Measurements from ENCODE around the gene KCNQ5.

Gene KCNQ5

DNA sequence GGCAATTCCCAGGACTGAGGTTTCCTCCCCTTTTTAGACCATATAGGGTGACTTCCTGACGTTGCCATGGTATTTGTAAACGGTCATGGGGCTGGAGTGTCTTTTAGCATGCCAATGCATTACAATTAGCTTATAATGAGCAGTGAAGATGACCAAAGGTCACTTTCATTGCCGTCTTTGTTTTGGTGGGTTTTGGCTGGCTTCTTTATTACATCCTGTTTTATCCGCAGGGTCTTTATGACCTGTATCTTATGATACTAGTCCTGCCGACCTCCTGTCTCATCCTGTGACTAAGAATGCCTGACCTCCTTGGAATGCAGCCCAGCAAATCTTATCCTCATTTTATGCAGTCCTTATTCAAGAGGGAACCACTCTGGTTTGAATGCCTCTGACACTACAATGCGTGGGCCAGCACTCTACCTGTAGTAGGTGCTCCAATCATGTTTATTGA, 190.1 kb downstream of the KCNQ5 start:
- no peaks in the 10 kb centered on the region for H4K20me1 ChIP-seq (ENCODE audit: insufficient read depth, low read length)
- no peak overlapping the region for H2AFZ ChIP-seq (ENCODE audit: low read length)
- TF ChIP-seq EZH2 (IDR thresholded peaks at IDR 0.05; ENCODE audit: borderline replicate concordance, low read length) (no peak), CTCF (IDR thresholded peaks at IDR 0.05; ENCODE audit: low read length) (no peak)
- H3K4me1 ChIP-seq (ENCODE audit: insufficient read depth, low read length, severe bottlenecking), result no peaks in the 10 kb centered on the region
- no peaks in the 10 kb centered on the region for H3F3A ChIP-seq (ENCODE audit: insufficient read depth, low read length)
- no peaks in the 10 kb centered on the region for H3K9me2 ChIP-seq (ENCODE audit: low read depth, low read length)
- no peaks in the 10 kb centered on the region for H3K79me2 ChIP-seq (ENCODE audit: insufficient read depth, low read length)
- H3K4me2 ChIP-seq (ENCODE audit: low read length), result no peak overlapping the region
- no peaks in the 10 kb centered on the region for H3K27me3 ChIP-seq (ENCODE audit: insufficient read depth, low read length)
- no peaks in the 10 kb centered on the region for H3K36me3 ChIP-seq (ENCODE audit: insufficient read depth, low read length)
- H3K4me3 ChIP-seq (ENCODE audit: low read depth, low read length, poor library complexity, severe bottlenecking), result no peak overlapping the region
- no peak overlapping the region for H3K9ac ChIP-seq (ENCODE audit: low read length)
- no peaks in the 10 kb centered on the region for H3K9me3 ChIP-seq (ENCODE audit: low read length)
- H3K27ac ChIP-seq (ENCODE audit: low read depth, low read length, poor library complexity, severe bottlenecking), result no peak overlapping the region

DNA sequence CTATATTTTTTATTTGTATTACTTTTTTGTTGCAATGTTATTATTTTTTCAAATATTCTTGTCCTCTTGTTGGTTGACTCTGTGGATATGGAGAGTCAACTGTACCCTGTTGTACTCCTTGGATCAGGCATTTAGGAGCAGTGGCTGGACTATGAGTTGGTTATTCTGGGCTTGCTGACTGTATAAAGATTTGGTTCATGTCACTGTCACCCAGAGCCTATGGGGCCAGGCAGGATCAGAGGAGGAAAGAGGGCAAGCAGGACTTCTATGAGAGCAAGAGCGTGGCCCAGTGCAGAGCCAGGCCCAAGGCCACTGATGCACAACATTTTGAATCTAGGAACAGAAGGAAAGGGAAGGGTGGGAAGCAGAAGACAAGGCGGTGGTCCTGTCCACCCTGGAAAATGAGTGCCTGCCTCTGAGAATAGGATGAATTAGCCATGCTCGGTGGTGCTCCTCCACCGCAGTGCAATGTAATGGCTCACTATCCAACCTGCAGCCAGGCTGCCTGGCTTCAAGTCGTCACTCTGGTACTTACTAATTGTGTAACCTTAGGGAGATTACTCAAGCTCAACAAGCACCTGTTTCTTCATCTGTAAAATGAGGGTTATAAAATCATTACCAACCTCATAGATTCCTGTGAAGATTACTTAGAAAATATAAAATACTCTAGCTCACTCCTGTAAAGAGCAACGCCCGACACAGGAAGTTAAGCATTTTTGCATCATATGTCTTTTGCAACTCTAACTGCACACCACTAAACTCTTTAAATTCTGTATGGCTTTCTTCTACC, 192.1 kb downstream of the KCNQ5 start:
- Histone ChIP-seq H3K4me1 (ENCODE audit: insufficient read depth, low read length, severe bottlenecking) (no peaks in the 10 kb centered on the region), H3K36me3 (ENCODE audit: insufficient read depth, low read length) (no peaks in the 10 kb centered on the region), H3K9ac (ENCODE audit: low read length) (no peak overlapping the region), H3K27ac (ENCODE audit: low read depth, low read length, poor library complexity, severe bottlenecking) (no peak overlapping the region), H3K79me2 (ENCODE audit: insufficient read depth, low read length) (no peaks in the 10 kb centered on the region), H3K4me3 (ENCODE audit: low read depth, low read length, poor library complexity, severe bottlenecking) (no peak overlapping the region), H3F3A (ENCODE audit: insufficient read depth, low read length) (no peaks in the 10 kb centered on the region), H4K20me1 (ENCODE audit: insufficient read depth, low read length) (no peaks in the 10 kb centered on the region), H3K4me2 (ENCODE audit: low read length) (no peak overlapping the region), H2AFZ (ENCODE audit: low read length) (no peak overlapping the region), H3K27me3 (ENCODE audit: insufficient read depth, low read length) (no peaks in the 10 kb centered on the region), H3K9me3 (ENCODE audit: low read length) (no peaks in the 10 kb centered on the region), H3K9me2 (ENCODE audit: low read depth, low read length) (no peaks in the 10 kb centered on the region)
- TF ChIP-seq EZH2 (IDR thresholded peaks at IDR 0.05; ENCODE audit: borderline replicate concordance, low read length), result no peak

DNA sequence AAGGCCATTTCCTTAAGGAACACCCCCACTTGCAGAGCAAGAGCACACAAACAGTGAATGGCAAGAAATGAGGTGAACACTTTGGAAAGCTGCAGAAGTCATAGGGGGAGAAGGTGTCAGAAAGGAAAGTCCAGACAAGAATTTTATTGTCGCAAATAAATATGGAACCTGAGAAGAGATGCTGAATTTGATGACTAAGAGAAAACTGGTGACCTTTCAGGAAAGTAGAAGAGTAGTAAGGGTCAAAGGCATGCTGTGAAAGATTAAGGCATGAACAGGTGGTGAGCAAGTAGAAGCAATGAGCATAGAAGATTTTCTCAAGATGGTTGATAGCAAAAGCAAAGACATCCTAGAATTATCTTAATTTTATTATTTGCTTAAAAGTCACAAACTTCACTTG, 194.2 kb downstream of the KCNQ5 start:
- Histone ChIP-seq H3K9ac (ENCODE audit: low read length) (no peak overlapping the region), H3K4me3 (ENCODE audit: low read depth, low read length, poor library complexity, severe bottlenecking) (no peak overlapping the region), H3F3A (ENCODE audit: insufficient read depth, low read length) (no peaks in the 10 kb centered on the region), H3K27me3 (ENCODE audit: insufficient read depth, low read length) (no peaks in the 10 kb centered on the region), H3K27ac (ENCODE audit: low read depth, low read length, poor library complexity, severe bottlenecking) (no peak overlapping the region), H3K4me2 (ENCODE audit: low read length) (no peak overlapping the region), H3K9me3 (ENCODE audit: low read length) (no peaks in the 10 kb centered on the region), H3K9me2 (ENCODE audit: low read depth, low read length) (no peaks in the 10 kb centered on the region), H3K36me3 (ENCODE audit: insufficient read depth, low read length) (no peaks in the 10 kb centered on the region), H3K4me1 (ENCODE audit: insufficient read depth, low read length, severe bottlenecking) (peaks cover 13% of the 10 kb centered on the region), H3K79me2 (ENCODE audit: insufficient read depth, low read length) (no peaks in the 10 kb centered on the region), H4K20me1 (ENCODE audit: insufficient read depth, low read length) (no peaks in the 10 kb centered on the region), H2AFZ (ENCODE audit: low read length) (no peak overlapping the region)
- TF ChIP-seq CTCF (IDR thresholded peaks at IDR 0.05; ENCODE audit: low read length), result no peak
- no peak for TF ChIP-seq EZH2 (IDR thresholded peaks at IDR 0.05; ENCODE audit: borderline replicate concordance, low read length)

GRCh38 chr6:72817208-72817607, 195.3 kb downstream of the KCNQ5 start:
- TF ChIP-seq CTCF (IDR thresholded peaks at IDR 0.05; ENCODE audit: low read length) (no peak), EZH2 (IDR thresholded peaks at IDR 0.05; ENCODE audit: borderline replicate concordance, low read length) (no peak)
- H3K79me2 ChIP-seq (ENCODE audit: insufficient read depth, low read length), result no peaks in the 10 kb centered on the region
- no peaks in the 10 kb centered on the region for H3K27me3 ChIP-seq (ENCODE audit: insufficient read depth, low read length)
- no peak overlapping the region for H3K27ac ChIP-seq (ENCODE audit: low read depth, low read length, poor library complexity, severe bottlenecking)
- no peaks in the 10 kb centered on the region for H3K9me3 ChIP-seq (ENCODE audit: low read length)
- H3K9ac ChIP-seq (ENCODE audit: low read length), result no peak overlapping the region
- no peaks in the 10 kb centered on the region for H3K9me2 ChIP-seq (ENCODE audit: low read depth, low read length)
- H3K4me3 ChIP-seq (ENCODE audit: low read depth, low read length, poor library complexity, severe bottlenecking), result no peak overlapping the region
- H3F3A ChIP-seq (ENCODE audit: insufficient read depth, low read length), result no peaks in the 10 kb centered on the region
- no peaks in the 10 kb centered on the region for H3K36me3 ChIP-seq (ENCODE audit: insufficient read depth, low read length)
- no peaks in the 10 kb centered on the region for H4K20me1 ChIP-seq (ENCODE audit: insufficient read depth, low read length)
- H3K4me1 ChIP-seq (ENCODE audit: insufficient read depth, low read length, severe bottlenecking), result peaks cover 16% of the 10 kb centered on the region
- H2AFZ ChIP-seq (ENCODE audit: low read length), result no peak overlapping the region
- H3K4me2 ChIP-seq (ENCODE audit: low read length), result no peak overlapping the region
